Superior temporal gyrus (tissue), 1 donor: Measurements from ENCODE around the gene GATA6.
"Not testable (repeated sequence)": the region's sequence is repeated elsewhere in the genome, so short reads cannot be mapped to it uniquely, and the experiment has no call there.

ENCODE experiments used
- DNase-seq: peaks from one replicate; pipeline ENCODE4 v3.0.0-alpha.2; 2016; ENCODE audit errors: extremely low spot score

GATA6 gene

GRCh38 chr18:22204996-22205395 lies 35.6 kb downstream of the GATA6 start:
- DNase-seq = no peak

- no peak for DNase-seq
Measured at GRCh38 chr18:22207021-22207758, 37.8 kb downstream of the GATA6 start.

GRCh38 chr18:22210311-22210754 lies 40.9 kb downstream of the GATA6 start:
- no peak for DNase-seq

GRCh38 chr18:22211657-22212056 lies 42.3 kb downstream of the GATA6 start:
- DNase-seq = no peak

DNA sequence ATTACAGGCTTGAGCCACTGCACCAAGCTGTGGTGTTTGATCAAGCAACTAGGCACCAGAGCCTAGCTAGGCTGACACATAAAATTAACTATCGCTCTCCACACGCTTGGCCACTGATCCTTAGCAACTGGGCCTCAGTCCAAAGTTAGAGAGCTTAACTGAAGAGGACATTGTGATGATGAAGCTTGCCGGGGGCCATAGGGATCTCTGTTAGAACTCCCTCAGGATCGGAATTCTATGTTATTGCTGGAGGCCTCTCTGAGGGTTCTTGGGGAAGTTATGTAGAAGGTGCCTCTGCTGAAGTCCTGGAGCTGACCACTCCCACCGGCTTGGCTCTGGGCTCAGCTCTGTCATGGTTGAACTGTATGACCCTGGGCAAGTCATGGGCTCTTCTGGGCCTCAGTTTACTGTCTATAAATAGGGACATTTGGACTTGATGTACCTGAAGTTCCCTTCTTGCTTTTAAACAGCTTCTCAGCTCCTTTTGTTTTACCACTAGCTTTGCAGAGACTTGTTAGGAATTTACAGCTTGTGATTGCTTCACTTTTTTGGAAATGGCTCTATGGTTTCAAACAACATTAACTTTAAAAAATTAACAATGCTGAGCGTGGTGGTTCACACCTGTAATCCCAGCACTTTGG lies 44.1 kb downstream of the GATA6 start:
- DNase-seq = no peak

DNA sequence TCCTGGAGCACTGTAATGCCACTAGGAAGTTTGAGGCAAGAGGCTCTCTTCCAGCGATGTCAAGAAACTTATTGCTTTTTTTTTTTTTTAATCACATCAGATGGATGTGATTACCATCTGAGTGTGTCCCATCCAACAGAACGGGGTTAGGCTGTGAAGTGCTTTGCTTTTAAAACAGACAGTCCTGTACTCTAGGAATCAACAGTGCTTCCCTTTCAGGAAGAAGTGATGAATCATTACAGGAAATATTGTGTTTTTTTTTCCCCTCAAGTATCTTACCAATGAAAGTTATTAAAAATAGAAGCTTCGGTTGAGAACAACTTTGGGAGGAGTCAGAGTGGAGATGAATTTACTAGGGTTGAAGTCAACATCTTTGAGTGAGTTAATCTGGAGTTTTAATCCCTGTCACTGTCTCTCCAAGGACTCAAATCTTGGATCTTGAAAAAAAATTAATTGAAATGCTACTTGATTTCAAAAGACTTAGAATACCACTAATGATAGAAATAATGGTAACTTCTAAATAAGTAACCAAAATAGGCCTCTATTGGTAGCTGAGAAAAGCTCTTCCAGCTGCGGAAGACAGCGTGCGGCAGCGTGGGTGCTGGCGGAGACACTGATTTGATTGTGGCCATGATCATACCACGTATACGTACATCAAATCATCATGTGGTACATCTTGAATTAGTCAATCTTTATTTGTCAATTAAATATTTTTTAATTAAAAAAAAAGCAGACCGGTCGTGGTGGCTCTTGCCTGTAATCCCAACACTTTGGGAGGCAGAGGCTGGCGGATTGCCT lies 45.5 kb downstream of the GATA6 start:
- no peak for DNase-seq

DNA sequence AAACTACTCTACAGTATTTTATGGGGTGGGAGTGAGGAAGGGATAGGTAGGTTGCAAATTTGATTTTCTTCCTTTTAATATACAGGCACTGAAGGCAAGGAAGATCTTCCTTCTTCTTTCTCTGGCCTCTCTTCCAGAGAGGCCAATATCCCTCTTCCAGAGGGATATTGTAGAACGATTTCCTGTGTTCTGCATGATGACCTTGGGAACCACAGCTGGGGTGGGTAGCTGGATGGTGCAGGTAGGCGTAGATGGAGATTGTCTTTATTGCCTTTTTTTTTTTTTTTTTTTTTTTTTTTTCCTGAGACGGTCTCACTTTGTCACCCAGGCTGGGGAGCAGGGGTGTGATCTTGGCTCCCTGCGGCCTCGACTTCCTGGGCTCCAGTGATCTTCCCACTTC lies 49.4 kb downstream of the GATA6 start:
- DNase-seq = no peak

GRCh38 chr18:22219568-22220355 lies 50.4 kb downstream of the GATA6 start:
- no peak for DNase-seq

- DNase-seq = not testable (repeated sequence)
Measured at GRCh38 chr18:22220585-22220984, 51.2 kb downstream of the GATA6 start.

- no peak for DNase-seq
Measured at GRCh38 chr18:22221350-22221749, 52.0 kb downstream of the GATA6 start.

DNA sequence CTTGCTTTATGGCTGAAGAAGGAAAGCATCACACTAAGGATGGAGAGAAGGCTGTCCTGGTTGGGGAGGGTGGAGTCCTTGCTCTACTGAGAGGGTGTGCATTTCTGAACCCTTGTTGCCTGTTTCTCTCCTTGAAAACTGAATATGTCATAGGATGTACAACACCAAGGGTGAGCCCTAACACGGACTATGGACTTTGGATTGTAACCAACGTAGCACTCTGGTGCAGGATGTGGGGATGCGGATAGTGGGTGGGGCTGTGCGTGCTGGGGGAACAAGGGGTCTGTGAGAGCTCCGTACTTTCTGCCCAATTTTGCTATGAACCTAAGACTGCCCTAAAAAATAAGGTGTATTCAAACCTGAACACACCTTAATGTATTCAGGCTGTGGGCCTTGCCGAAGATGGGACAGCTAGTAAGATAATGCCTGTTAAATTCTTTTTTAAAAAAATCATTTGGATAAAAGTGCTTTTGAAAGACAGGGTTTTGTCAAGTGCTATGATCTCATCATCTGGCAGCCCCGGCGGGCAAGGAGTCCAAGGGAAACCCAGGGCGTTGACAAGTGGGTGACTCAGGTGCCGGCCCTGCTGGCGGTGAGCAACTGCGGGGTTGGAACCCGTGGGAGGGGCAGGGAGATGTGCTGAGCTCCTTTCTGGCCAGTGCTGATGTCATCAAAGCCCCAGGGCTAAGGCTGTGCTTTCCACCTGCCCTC lies 54.0 kb downstream of the GATA6 start:
- DNase-seq = no peak

DNA sequence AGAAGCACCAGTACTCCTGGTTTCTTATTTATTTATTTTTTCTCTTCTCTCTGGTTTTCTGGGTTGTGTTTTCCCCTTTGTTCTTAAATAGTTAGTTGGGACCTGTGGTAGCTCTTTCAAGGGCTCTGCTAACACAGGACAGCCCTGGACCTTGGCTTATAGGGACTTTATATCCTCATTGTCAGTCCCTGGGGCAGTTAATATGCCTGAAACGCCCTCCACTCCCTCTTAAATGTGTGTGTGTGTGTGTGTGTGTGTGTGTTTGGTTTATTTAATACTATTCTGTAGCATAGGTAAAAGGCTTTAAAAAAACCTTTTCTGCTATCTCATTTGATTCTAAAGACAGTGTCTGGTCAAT lies 54.6 kb downstream of the GATA6 start:
- no peak for DNase-seq

- DNase-seq = no peak
Measured at GRCh38 chr18:22224339-22224738, 55.0 kb downstream of the GATA6 start.

GRCh38 chr18:22226801-22227200 lies 57.4 kb downstream of the GATA6 start:
- no peak for DNase-seq

DNA sequence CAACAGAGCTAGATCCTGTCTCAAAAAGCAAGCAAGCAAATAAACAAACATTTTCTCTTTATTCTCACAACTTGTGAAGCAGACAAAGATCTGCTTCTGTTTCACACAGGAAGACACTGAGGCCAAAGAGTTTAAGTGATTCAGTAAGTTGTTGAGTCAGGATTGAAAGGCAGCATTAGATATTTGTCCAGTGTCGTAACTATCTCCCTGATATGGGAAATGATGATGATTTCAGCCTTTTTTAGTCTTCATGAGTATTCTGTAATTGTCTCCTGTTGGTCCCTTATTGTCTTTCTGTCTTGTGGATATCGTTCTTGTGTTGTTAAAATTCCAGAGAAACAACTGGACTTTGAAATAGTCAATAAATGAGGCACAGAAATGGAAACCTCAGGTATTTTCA lies 59.6 kb downstream of the GATA6 start:
- no peak for DNase-seq

- no peak for DNase-seq
Measured at GRCh38 chr18:22229456-22230124, 60.2 kb downstream of the GATA6 start.

GRCh38 chr18:22230471-22230945 lies 61.1 kb downstream of the GATA6 start:
- DNase-seq = no peak

- no peak for DNase-seq
Measured at GRCh38 chr18:22233266-22233665, 63.9 kb downstream of the GATA6 start.

DNA sequence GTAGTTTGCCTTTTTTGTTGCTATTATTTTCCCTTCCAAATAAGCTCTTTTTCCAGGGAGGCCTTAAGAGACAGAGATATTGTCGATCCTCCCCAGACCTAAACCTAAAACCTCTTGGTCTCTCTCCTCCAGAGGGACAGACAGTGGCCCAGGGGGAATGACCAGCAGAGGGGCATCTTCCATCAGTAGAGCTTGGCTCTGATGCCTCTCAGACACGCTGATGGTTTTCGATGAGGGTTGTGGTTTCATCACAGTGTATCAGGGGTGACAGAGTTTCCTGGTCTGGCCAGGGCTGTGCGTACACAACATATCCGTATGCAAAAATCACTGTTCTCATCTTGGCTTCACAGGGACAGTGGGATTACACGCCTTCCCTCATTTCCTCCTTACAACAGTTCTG lies 68.6 kb downstream of the GATA6 start:
- DNase-seq = no peak

GRCh38 chr18:22238681-22239080 lies 69.3 kb downstream of the GATA6 start:
- DNase-seq = no peak

- DNase-seq = no peak
Measured at GRCh38 chr18:22241921-22242361, 72.6 kb downstream of the GATA6 start.
